ENCODE data around the gene TLCD1. TPM values are rescaled to one million over a fixed set of nuclear protein-coding genes. Genes with fewer than 3 reads are reported as not detected.

TLCD1 gene
- total and polyA plus RNA-seq, 2 of the 8 experiments (the other 6 are each of a cell fraction or from before 2014, with no cell fraction given): 40.7 to 128 TPM

DNA sequence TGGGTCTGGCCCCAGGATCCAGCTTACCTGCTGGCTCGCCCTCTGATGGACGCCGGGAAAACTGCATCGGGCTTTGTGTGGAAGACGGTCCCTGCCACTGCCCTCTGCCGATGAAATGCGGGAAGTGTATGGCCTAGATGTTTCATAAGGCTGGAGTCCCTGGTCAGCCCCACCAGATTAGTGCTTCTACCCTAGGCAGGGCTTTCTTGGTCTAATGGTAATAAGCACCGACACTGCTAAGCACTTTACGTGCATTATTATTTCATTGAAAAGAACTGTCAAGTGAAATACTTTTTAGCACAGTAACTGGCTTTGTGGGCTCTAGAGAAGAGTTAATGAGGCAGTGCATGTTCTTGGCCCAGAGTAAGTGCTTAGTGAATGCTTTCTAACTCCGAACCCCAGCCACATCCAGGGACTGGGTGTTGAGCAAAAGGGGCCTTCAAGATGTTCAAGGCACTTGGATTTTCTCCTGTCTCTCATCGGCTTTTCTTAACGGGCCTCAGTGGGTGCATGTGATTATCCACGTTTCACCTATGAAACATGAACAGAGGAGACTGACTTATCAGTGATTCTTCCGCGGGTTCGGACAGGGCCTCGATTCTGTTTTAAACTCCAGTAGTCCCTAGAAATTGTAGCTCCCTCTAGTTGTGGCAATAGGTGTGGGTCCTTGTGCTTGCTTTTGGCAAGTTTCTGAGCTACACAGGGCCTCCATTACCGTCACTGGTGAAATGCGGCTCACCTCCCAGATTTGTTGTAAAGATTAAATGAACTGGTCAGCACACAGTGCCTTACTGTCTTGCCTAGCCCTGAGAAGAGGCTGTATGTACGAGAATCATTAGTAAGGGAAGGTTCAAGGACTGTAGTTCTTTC, 24.4 kb upstream of the TLCD1 start (continued):
- peak; percentile 20; the same call in 1 of the 2 replicates for TF ChIP-seq MAFK (IDR thresholded peaks at IDR 0.05; ENCODE audit: low read depth, low read length)
- peak; percentile 68 for TF ChIP-seq JUND (IDR thresholded peaks at IDR 0.05; ENCODE audit: low read length)
- TF ChIP-seq BCL11A (IDR thresholded peaks at IDR 0.05; ENCODE audit: low read depth in 2 of 2, low read length in 2 of 2): no peak
- TF ChIP-seq RBBP5 (IDR thresholded peaks at IDR 0.05; ENCODE audit: borderline replicate concordance, low read depth, low read length): no peak
- TF ChIP-seq RAD21 (IDR thresholded peaks at IDR 0.05 in 1 of 2, conservative IDR thresholded peaks at IDR 0.05 in 1 of 2; ENCODE audit: low read depth in 2 of 2, low read length in 2 of 2): peak; percentile 71 to 81
- TF ChIP-seq POLR2A (IDR thresholded peaks at IDR 0.05; ENCODE audit: control extremely low read depth in 1 of 2, low read depth in 2 of 2, low read length in 2 of 2): peak in 1 of 2 experiments; percentile 73; a peak in 2 of 3 replicates
- TF ChIP-seq TCF12 (IDR thresholded peaks at IDR 0.05; ENCODE audit: low read depth, low read length): 0 out of 2 replicates have a peak, but pooled peaks have one; percentile 16
- peak; percentile 47 for TF ChIP-seq TAF7 (optimal IDR thresholded peaks at IDR 0.05; ENCODE audit: borderline replicate concordance, low read depth, low read length)
- TF ChIP-seq, protein P1, sequence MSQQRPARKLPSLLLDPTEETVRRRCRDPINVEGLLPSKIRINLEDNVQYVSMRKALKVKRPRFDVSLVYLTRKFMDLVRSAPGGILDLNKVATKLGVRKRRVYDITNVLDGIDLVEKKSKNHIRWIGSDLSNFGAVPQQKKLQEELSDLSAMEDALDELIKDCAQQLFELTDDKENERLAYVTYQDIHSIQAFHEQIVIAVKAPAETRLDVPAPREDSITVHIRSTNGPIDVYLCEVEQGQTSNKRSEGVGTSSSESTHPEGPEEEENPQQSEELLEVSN (IDR thresholded peaks at IDR 0.05): no peak
- TF ChIP-seq SIN3A (conservative IDR thresholded peaks at IDR 0.05 in 1 of 2, IDR thresholded peaks at IDR 0.05 in 1 of 2; ENCODE audit: low read depth in 1 of 2, low read length in 2 of 2): peak in 1 of 2 experiments; percentile 87; a peak in 2 of 4 replicates
- TF ChIP-seq CTBP2 (IDR thresholded peaks at IDR 0.05; ENCODE audit: borderline replicate concordance, insufficient read depth, insufficient read length, low read length): no peak
- no peak for TF ChIP-seq POU5F1 (IDR thresholded peaks at IDR 0.05; ENCODE audit: low read depth, low read length)
- TF ChIP-seq EP300 (IDR thresholded peaks at IDR 0.05; ENCODE audit: borderline replicate concordance in 1 of 2, low read depth in 2 of 2, low read length in 2 of 2): 0 out of 3 replicates have a peak, but pooled peaks of 1 of the 2 experiments have one; percentile 5
- TF ChIP-seq RFX5 (IDR thresholded peaks at IDR 0.05; ENCODE audit: borderline replicate concordance, low read depth, low read length): no peak
- no peak for TF ChIP-seq BACH1 (IDR thresholded peaks at IDR 0.05; ENCODE audit: low read length)
- TF ChIP-seq ATF3 (IDR thresholded peaks at IDR 0.05; ENCODE audit: insufficient read depth, low read depth, low read length): 0 out of 2 replicates have a peak, but pooled peaks have one; percentile 38
- no peak for TF ChIP-seq BRCA1 (IDR thresholded peaks at IDR 0.05; ENCODE audit: low read depth, low read length)
- no peak for TF ChIP-seq EZH2 (IDR thresholded peaks at IDR 0.05; ENCODE audit: low read depth, low read length, severe bottlenecking)
